Stimulated activated CD8-positive, alpha-beta memory T cell treated with anti-CD3 and anti-CD28 coated beads, Interleukin-15, amount 100 ng/mL, for 48 hours (primary cell): ENCODE data around the gene NWD2.
A peak's percentile ranks its signal among the peaks of the same experiment; 100 is the strongest.

Experiments
- DNase-seq, 2 donors: peaks; one replicate each; pipeline ENCODE4 v3.0.0-alpha.2; 2020; ENCODE audit warnings: low read depth in 2 of 2

NWD2 gene

DNA sequence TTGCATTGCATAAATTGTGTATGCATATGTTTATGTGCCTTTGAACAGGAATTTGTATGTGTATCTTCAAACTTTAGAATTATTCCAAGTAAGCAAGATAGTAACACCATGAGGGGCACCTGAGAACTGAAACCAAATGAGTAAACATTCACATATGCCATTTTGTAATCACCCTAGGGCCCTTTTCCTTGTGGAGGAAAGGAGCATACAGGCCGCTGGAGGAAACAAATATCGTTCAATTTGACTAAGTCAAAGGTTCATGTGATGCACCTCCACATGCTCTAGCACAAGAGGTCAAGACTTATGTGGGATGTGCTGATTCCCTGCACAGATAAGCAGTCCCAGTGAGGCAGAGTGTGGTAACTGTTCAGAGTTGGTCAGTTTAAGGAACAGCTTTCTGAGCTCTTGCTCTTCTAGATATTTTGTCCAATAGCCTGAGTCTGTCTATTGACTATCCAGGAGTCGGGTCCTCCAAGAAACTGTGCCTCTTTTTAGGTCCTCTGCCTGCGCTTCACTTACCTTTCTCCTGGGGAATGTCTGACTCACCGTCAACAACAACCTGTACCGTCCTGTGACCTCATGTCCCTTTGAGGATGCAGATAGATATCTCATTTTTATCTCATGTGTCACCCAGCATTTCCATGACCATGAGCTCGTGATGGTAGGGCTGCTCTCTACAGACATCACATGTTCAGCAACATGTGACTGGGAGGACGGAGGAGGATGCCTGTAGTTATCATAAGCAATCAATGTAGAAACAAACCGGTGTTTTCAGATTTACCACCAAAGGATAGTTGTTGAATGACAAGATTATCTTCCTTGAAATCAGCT, 196.9 kb downstream of the NWD2 start:
- no peak for DNase-seq

DNA sequence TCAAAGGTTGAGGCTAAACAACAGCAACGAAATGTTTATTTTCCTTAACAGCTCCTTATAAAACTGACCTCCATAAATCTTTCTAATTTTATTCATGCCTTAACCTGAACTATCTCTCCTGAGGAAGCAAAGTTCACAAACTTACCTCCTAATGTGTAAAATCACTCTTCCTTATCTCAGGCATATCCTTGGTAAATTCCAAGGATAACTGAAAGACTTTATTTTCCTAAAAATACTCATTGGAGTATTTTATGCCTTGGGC, 197.4 kb downstream of the NWD2 start:
- no peak for DNase-seq

- DNase-seq = no peak
Measured at GRCh38 chr4:37443137-37443536, 198.6 kb downstream of the NWD2 start.

- DNase-seq = no peak
Measured at GRCh38 chr4:37445023-37445422, 200.5 kb downstream of the NWD2 start.

DNA sequence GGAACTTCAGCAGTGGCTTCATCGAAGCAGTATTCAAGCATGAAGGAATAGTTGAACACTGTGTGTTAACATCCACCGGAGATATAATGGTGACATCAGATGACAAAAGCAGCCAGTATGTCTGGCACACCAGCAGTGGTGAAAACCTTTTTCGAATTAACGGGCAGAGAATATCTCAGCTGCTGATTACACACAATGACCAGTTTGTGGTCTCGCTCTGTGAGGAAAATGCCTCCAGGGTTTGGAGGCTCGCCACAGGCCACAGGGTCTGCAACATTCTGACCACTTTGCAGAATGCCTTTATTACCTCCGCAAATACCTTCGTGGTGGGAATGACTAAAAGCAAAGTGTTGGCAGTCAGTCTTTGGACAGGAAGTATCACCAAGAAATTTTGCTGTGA, 201.5 kb downstream of the NWD2 start:
- DNase-seq = no peak

GRCh38 chr4:37447886-37448285, 203.3 kb downstream of the NWD2 start:
- DNase-seq = no peak

- no peak for DNase-seq
Measured at GRCh38 chr4:37450309-37450708, 205.8 kb downstream of the NWD2 start.

DNA sequence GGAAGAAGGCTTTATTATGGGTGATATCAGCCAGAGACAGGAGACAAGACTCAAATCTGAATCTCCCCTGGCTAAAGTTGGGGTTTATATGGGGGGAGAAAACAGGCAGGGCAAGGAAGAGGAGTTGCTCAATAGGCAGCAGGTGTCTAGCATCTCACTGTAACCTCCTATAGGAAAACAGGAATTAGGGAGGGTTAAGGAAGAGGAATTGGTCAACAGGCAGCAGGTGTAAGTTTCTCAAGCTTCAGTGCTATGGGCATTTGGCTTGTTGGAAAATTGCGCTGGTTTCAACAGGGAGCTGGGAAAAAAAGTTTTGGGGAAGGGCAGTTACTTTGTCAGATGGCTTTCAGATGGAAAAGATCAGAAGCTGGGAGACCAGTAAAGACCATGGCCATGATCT, 206.4 kb downstream of the NWD2 start:
- DNase-seq = no peak

DNA sequence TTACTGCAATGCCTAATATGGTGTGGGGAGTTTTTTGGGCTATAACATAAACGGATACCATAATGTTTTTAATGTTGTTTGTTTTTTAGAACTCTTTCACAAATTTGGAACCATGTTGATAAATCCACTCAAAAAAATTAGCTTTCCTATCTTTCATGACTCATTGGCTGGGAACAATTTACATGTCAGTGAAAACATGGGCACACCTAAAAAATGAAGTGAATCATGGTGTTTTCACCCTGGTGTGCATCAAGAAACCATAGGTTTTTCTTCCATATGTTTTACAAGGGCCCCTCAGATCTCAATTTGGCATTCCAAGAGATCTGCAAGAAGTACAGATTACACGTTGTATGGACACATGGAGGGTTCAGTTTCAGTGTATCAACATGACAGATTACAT, 207.1 kb downstream of the NWD2 start:
- no peak for DNase-seq

DNA sequence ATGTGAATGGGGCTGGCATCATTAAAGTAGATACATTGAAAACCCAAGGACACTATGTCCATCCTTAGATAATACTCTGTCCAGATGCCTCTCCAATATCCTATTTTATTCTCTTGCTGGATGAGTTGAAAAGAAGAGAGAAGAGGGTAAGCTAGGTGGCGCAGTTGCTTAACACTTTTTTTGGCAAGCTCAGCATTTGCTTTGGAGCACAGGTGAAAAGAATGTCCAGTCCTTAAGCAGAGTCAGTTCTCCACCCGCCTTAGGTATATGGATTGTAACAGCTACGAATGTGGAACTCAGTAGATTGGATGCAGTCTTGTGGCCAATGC, 208.4 kb downstream of the NWD2 start:
- DNase-seq = peak; percentile 8 to 14

DNA sequence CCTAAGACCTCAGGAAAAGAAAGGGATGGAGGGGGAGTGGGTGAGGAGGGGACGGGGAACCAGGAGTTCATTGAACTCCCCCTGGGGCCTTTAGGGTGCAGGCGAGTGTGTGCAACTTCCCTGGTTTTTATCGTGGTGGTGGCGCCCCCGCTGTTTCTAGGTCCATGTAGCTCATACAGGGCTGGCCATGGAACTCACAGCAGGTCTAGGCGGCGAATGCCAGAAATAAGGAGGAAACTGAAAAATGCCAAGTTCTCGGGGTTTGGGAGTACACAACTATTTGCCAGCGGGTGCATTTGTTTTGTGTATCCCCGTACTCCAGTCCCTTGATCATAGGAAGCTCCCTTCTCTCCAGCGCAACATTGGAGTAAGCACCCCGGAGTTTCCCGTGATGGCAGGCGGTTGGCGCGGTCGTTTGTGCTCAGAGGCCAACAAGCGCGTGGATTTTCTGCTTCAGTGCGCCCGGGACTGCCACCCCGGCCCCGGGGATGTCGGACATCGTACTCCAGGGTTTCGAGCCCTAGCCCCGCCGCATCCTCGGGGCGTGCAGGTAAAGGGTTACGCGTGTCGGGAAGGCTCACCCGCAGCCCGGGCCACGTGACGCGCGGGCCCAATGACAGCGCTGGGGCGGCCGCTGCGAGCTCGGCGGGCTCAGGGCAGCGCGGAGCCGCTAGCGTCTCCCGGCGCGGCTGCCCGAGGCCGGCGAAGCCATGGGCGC, 208.9 kb downstream of the NWD2 start:
- DNase-seq = peak; percentile 19 to 24

- DNase-seq = no peak
Measured at GRCh38 chr4:37453999-37454800, 209.7 kb downstream of the NWD2 start.

DNA sequence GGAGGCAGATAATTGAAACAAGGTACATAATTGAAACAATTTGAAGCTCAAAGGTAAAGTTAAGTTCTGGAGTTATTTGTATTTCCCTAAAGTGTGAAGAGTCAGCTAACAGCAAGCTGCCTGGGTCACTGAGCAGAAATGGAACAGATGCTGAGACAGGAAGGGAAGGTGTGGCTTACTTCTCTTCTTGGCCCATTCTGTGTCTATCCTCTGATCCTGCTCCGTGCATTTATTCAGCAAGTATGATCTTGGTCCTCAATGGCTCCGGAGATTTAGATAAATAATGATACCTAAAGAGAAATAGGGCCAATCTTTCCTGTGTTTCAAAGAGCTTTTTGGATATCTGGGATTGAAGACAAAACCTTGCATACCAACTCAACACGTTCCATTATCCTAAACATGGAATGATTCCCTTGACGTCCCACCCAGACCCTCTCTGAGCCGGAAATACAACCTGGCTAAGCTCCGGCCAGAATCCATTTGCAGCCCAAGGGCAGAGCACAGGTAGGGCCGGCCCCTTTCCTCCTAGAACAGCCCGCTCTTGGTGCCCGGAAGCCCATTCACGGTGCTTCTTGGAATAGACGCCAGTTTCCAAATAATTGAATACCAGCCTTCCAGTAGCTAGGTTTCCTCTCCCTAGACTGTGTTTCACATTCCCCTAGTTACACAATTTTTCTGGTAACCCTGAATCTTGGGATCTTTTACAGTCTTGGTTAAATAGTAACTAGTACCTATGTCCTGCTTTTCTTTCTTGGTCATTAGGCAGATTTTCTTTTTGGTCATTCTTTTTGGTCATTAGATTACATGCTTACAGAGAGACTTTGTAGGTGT, 211.0 kb downstream of the NWD2 start:
- DNase-seq = no peak

DNA sequence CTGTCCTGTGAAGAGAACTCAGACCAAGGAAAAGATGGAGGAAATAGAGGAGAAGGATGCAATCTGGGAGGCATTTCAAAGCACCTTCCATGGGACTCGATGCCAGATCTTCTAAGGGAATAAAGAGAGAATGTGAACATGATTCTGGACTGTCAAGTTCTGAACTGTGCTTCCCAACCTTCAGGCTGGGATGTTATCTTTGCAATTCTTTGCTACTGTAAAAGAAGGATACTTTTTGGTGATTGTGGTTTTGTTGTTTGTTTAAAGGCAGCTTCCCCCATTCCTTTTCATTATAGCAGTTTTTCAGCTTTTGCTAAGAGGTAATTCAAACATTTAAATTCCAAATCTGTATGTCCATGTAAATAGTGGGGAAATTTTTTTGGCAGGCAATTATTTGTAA, 217.3 kb downstream of the NWD2 start:
- DNase-seq = no peak

- DNase-seq = no peak
Measured at GRCh38 chr4:37463033-37463856, 218.7 kb downstream of the NWD2 start.

DNA sequence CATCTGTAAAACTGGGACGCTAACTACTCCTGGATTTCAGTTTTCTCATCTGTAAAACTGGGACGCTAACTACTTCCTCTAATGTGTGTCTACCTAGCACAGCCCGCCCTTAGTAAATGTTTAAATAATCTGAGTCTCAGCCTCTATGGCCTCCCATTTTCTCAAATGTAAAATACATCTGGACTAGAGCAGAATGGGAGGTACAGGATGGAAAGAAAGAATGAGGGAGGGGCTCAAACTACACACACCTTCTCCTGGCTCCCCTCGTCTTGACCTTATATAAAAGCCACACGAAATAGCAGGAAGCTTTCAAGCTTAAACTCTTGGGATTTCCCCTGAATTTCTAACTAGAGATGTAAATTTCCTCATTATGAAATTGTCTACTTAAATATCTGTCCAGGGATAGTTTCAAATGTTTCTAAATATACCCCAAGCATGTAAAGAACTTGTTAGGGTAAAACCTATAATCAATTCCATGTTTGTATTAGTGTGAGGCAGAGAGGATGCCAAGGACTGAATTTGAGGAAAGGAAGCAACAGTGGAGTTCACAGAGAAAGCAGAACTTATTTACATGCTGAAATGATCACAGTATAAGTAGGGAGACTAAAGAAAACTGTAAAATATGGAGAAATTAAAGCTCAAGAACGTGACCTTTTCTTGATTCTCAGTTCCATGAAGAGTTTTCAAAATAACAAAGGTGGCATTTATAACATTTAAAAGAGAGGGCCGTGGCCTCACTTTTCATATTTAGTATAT, 220.0 kb downstream of the NWD2 start:
- DNase-seq = no peak

DNA sequence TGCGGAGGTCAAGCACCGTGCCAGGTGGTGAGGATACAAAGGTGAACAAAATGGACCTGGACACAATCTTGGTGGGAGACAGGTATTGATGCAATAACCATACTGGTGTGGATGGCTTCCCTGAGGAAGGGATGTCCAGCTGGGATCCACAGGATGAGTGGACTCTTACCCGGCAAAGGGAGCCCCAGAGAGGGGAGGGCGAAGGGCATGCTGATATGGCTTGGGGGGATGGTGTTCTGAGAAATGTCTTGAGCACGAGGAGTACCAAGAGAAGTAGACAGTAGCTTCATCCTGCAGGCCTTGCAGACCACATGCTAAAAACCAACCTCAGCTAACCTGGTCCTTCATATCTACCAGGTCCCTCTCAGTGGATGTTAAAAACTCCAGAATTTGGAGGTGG, 220.8 kb downstream of the NWD2 start:
- no peak for DNase-seq

GRCh38 chr4:37465845-37466244, 221.3 kb downstream of the NWD2 start:
- DNase-seq = no peak

DNA sequence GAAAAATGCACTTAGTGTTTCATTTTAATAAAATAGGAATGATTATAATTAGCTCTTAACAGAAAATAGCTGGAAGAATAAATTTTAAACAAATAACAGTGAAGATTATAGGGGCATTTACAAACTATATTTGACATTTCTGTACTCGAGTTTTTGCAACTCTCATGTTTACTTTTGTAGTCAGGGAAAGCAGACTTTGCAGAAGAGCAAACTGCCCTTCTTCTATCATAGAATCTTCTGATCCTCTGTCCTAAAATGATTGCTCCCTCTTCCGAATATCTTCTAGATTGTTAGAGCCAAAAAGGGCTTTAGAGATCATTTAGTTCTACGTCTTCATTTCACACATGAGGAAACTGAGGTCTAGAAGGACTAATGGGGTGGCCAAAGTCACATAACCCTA, 222.7 kb downstream of the NWD2 start:
- DNase-seq = no peak

- DNase-seq = no peak
Measured at GRCh38 chr4:37467824-37468223, 223.3 kb downstream of the NWD2 start.
